HG03378 (cell line): ENCODE measurements around the gene CST6.
"Not testable (repeated sequence)": the region's sequence is repeated elsewhere in the genome, so short reads cannot be mapped to it uniquely, and the experiment has no call there.

Experiments used
- ATAC-seq: cut with Tn5 transposase; IDR thresholded peaks from one replicate; pipeline ENCODE4 v1.9.1; 2021; ENCODE audit warnings: mild to moderate bottlenecking, moderate library complexity; ENCODE audit not compliant: unreplicated experiment

The CST6 gene

DNA sequence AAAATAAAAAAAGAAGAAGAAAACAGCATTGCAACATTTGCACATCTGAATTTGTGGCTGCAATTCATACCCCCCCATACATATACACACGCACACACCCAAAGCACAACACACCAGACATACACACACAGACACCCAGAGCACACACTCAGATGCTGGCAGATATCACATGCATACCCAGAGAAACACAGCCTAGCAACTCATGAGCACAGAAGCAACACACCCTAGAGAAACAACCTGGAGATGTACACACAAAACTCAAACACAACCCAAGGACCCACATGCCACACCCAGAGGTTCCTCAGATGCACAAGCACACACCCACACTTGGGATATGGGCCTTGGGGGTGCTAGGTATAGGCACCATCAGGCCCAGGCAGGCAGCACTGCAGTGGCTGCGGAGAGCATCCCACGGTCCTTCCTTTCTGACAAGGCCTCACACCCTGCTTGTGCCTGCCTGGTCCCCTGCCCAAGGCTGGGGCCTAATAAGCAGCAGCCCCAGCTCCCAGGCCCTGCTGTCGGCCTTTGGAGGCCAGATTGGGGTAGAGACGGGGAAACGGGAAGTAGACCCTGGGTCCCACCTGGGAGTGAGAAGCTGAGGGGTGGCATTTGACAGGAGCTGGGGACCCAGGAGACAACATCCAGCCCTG is 3.1 kb downstream of the CST6 start:
- ATAC-seq = no peak

DNA sequence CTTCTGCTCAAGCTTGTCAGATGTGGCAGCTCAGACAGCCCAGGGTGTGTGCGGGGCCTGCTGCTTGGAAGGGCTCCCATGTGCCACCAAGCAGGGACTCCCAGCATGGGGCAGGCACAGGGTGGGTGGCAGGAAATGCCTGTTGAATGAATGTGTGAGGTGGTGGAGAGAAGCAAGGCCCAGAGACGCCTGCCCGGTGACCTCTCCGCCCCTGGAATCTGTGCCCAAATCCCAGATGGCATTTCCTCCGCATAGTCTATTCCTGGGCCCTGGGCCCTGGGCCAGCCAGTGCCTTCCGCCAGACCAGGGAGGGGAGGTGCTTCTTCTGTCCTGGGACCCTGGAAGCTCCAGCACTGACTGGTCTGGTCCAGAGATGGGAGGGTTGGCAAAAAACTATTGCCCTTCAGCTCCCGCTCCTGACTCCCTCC is 3.7 kb downstream of the CST6 start:
- no peak for ATAC-seq

DNA sequence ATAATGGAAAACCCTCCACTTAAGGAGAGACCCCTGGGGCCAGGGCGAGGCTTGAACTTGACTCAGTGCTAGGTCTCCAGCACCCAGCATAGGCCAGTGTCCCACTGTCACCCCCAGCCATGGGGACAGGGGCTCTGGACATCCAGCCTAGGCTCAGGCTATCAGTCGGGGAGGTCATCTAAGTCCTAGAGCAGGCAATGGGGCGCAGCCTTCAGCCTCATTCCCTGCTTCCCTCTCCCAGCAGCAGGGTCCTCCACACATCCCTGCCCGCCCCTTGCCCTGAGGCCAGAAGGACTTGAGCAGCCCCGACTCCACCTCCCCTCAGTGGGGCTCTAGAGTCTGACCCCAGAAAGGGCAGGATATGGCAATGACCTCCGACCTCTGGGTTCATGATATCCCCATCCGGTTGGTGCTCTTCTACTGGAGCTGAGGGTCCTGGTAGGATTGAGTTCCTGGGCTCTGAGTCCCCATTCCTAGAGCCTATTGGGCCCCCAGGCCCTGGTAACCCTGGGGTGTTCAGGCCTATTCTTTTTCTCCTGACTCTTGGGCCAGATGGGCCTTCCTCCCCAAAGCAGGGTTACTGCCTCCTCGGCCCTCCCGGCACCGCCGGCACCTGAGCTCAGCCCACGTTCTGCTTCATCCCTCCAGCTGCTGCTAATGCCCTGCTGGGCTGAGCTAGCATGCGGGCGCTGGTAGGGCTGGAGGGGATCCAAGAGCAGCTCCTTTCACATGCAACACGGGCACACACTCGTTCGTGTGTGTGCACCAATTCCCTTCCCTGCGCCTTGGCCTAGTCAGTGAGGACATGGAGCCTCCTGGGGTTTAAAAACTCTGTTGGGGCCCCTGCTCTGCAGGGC is 4.4 kb downstream of the CST6 start:
- no peak for ATAC-seq

DNA sequence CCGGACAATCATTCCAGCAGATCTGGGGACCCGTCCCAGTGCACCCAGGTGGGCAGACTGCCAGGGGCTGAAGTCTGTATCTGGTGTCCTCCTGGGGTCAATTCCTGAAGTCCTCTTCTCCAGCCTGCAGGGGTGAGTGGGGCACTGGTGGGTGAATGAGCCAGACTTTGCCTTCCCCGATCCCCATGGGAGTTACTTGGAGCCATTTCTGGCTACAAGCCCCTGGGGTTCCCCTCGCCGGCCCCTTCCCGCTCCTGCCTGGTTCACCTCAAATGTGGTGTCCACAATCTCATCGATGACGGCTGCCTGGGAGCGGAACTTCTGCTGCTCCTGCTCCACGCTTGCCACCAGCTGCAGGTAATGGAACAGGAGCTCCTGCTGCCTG is 5.0 kb downstream of the CST6 start:
- no peak for ATAC-seq

DNA sequence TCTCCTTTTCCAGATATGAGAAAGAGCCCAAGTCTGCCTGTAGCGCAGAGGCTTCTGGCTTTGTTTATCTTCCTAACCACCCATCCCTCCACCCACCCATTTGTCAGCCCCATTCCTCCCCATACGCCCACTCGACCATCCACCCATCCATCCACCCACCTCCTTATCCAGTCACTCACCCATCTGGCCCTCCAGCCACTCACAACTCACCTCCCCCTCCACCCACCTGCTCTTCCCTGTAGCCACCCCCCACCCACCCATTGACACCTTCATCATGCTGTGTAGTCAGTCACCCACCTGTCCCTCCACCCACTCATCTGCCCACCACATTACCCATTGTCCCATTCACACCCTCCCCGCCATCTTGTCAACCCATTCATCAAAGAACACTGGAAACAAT is 5.5 kb downstream of the CST6 start:
- no peak for ATAC-seq

DNA sequence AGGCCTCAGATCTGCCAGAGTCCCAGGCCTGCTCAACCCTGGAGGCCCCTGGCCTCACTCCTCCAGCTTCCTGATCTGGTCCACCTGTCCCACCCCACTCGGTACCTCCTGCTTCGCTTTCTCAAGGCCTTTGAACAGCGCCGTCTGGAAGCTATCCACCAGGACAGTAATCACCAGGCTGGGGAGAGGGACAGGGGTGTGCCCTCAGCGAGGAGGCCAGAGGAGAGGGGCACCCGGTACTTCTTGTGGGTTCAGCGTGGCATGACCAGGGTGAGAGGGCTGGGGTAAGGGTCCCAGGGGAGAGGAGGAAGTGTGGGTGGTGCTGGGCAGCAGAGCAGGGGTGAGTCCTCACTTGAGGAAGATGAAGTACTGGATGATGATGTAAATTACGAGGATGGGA is 8.4 kb downstream of the CST6 start:
- ATAC-seq = no peak

DNA sequence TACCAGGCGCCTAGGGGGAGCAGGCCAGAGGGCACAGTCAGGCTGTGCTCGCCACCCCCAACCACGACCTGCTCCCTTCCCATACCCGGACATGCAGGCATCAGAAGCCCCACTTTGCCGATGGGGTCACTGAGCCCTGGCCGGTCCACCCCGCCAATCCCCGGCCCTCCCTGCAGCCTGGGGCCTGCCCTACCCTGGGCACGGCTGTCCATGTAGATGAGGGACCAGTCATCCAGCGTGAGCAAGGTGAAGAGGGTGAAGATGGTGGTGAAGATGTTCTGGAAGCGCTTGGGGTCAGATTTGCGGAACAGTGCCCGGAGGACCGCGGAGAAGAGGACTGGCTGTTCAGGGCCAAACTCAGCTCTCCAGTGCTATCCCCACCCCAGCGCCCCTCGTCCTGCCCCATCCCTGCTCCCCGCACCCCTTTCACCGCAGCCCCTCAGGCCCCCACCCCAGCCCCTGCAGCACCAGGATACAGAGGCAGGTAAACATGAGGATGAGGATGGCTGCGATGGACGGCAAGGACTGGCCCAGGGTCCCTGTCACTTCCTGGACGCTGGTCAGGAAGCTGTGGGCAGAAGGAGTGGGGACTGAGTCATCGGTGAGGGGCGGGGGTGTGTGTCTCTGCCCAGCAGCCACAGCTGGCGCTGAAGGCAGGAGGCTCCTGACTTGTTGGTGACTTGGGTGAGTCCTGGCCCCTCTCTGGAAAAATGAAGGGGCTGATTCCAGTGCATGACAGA is 9.0 kb downstream of the CST6 start:
- no peak for ATAC-seq

DNA sequence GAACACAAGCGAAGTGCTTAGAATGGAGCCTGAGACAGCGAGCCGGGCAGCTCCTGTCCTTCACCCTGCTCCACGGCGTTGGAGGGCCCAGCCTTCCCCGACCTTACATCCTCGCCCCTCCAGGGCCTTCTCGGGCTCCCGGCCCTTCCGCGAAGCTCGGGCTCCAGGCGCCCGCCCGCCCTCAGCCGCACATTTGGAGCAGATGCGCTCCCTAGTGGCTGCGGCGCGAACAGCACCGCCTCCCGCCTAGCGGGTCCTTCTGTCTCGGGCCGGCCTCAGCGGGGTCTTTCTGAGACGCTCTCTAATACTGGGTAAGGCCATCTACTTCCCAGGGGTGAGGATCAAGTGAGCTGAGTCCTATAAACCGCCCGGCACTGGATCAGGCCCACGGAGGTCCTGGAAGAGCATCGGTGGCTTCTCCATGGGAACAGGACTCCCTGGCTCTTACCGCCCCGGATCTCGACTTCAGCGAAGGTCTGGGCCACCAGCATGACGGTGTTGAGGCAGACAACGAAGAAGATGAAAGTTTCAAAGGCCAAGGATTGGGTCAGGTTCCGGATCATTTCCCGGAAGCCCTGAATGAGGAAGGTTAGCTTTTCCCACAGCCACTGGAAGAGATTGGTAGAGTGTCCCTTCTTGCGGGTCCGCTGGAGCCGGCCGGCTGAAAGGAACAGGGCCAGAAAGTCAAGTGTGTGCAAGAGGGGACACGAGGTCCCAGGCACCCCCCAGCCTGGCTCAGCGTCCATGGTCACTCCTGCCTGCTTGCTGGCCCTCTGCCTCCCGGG is 10.8 kb downstream of the CST6 start:
- no peak for ATAC-seq

DNA sequence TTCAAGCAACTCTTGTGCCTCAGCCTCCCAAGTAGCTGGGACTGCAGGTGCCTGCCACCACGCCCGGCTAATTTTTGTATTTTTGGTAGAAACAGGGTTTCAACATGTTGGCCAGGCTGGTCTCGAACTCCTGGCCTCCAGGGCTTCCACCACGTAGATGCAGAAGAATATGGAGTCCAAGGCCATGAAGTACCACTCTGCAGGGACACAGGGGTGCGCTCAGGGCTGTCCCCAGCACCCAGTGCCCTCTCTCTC is 11.3 kb downstream of the CST6 start:
- ATAC-seq = not testable (repeated sequence)

DNA sequence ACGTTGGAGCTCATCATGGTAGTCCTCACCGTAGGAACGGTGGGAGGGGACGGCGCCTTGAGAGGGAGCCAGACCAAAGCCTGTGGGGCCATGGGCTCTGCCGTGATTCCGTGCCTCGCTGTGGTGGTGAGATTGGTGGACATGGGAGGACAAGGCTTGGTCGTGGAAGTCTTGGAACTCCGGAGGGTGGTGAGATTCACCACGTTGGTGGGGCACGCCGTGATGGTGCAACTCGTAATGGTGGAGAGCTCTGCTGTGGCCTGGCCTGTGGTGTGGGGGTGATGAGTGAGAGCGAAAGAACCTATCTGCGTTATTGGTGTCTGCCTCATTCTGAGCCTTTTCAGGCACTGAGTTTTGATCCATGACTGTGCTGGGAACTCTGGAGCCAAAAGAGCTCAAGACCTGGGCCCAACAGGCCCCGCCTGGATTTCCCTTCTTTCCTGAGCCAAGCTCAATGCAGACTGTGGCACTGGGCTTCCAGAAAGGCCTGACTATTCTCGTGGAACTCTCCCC is 14.3 kb downstream of the CST6 start, which contains the start of gene CATSPER1:
CATSPER1 (minus strand) TSS at position 463 of the 513 bp plus-strand sequence; CDS start at position 363, 100 bp downstream.
- no peak for ATAC-seq

DNA sequence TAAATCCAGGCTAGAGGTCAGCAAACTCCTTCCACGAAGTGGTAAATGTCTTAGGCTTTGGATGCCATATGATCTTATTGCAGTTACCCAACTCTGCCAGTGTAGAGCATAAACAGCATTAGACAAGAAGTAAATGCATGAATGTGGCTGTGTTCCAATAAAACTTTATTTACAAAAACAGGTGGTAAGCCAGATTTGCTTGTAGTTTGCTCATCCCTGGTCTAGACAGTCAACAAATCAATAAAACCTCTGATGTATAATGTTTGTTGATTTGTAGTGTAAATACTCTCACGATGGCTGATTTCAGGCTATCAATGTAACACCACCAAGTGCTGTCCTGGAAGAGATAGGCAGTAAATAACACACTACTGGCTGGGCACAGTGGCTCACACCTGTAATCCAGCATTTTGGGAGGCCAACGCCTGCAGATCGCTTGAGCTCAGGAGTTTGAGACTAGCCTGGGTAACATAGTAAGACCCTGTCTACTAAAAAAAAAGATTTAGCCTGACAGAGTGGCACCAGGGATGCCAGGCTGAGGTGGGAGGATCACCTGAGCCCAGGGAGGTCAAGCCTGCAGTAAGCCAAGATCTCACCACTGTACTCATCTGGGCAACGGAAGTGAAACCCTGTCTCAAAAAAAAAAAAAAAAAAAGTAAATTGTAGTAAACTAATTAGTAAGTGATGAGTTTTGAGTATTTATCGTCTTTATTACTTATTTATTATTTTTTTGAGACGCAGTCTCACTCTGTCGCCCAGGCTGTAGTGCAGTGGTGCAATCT is 21.3 kb downstream of the CST6 start:
- ATAC-seq = no peak

DNA sequence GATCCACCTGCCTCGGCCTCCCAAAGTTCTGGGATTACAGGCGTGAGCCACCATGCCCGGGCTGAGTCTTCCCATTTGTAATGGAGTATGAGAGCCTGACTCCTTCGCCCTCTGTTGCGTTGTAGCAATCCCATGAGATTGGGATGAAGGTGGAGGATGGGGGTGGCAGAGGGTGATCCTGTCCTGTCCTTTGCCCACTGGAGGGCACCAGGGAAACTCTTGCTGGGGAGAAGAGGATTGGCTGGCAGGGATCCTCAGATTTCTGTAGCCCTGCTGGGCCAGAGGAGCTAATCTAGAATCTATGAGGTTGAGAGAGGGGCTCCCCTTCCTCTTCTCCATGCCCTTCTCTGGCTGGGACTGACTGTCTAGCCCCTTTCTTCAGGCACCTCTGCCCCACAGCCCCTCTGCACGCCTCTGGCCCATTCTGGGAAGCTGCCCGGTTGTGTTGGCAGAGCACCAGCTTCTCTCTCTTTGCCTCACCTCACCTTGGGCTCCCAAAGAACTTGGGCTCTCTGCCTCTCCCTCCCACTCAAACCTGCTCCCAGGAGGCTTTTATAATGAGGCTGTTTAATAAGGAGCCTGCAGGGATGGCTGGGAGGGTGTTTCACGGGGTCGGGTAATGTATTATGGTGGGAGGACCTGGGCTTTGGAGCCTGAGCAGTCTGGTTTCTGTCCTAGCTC is 24.0 kb downstream of the CST6 start:
- no peak for ATAC-seq

DNA sequence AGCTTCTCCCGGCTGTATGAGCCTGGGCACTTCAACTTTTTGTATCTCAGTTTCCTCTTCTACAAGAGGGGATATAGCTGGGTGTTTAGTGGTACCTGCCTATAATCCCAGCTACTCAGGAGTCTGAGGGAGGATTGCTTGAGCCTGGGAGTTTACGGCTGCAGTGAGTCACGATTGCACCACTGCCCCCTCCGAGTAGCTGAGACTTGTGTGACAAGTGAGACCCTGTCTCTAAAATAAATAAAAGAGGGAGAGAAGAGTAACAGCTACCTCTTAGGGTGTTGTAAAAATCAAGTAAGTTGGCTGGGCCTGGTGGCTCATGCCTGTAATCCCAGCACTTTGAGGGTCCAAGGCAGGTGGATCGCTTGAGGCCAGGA is 24.5 kb downstream of the CST6 start:
- ATAC-seq = no peak

DNA sequence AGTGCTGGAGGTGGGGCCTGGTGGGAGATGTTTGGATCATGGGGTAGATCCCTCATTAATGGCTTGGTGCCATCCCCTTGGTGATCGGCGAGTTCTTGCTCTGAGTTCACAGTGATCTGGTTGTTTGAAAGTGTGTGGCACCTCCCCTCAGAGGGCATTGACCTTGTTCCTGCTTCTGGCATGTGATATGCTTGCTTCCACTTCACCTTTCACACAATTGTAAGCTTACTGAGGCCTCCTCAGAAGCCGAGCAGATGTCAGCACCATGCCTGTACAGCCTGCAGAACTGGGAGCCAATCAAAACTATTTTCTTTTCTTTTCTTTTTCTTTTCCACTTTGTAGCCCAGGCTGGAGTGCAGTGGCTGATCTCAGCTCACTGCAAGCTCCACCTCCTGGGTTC is 25.5 kb downstream of the CST6 start:
- no peak for ATAC-seq

DNA sequence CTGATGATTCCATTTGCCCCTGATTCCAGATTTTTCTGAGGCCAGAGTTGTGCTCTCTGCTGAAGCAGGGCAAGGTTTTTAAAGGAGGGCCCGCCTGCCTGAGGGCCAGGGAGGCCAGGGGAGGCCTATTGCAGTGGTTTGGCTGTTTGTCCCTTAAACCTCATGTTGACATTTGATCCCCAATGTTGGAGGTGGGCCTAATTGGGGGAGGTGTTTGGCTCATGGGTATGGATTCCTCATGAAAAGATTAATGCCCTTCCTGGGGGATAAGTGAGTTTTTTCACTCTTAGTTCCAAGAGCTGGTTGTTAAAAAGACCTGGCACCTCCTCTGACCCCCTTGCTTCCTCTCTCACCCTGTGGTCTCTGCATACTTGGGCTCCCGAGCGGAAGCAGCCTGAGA is 28.0 kb downstream of the CST6 start:
- ATAC-seq = no peak

DNA sequence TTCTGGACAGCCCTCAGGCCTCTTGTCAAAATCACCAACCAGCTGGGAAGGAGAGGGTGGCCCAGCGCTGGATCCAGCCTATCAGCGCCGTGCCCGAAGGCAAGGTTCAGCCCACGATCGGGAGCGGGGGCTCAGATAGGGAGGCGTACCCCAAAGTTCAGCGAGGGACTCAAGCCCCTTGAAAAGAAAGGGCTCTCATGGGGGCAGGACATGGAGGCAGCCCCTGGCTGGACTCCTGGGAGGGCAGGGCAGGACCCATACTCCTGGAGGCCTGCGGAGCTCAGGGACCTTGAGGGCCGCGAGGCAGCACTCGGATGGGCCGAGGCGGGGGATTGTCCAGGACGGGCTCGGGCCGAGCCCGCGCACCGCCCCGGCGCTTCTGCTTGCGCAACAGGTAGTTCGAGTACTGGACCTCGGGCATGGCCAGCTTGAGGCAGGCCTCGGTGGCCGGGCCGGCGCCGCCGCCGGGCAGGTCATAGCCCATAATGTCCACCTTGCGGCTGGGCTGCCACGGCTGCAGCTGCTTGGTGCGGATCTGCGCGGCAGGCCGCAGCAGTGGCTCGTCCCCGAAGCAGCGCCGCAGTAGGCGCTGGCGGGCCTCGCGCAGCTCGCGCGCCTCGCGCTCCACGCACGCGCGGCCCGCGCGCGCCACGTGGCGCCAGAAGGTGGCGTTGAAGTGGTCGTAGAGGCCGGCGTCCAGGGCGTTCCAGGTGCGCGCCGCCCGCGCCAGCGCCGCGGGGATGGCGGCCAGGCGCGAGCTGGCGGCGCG is 30.6 kb downstream of the CST6 start:
- no peak for ATAC-seq

DNA sequence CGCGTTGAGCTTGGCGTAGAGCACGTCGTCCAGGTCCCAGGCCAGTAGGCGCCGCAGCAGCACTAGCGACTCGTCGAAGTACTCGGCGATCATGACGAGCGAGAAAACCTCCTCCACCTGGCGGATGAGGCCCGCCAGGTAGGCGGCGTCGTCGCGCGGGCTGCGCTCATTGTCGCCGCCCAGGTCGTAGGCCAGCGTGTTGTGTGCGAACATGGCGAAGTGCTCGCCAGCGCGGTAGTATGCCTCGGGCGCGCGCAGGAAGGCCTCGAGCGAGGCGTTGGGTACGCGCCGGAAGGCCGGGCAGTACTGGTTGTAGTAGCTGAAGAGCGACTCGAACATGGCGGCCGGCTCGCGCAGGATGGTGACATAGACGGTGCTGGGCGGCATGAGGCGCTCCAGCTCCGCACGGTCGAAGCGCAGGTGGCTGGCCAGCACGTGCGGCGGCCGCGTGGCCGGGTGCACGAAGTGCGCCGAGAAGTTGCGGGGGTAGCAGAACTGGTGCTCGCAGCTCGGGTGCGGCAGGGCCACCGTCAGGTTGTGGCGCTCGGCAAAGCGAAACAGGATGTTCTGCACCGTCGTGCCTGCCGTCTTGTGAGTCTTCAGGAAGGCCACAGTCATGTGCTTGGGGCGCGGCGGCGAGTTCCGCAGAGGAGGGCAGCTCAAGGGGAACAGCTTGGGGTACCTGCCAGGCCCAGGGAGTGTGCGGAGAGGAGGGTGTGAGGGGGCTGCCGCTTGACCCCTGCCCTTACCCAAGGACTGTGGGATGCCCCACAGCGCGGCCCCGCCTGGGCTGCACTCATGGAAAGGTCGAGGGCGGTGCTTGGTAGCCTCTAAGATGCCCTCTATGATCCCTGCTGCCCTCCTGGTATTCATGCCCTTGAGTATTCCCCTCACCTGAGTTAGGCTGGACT is 31.4 kb downstream of the CST6 start:
- no peak for ATAC-seq

DNA sequence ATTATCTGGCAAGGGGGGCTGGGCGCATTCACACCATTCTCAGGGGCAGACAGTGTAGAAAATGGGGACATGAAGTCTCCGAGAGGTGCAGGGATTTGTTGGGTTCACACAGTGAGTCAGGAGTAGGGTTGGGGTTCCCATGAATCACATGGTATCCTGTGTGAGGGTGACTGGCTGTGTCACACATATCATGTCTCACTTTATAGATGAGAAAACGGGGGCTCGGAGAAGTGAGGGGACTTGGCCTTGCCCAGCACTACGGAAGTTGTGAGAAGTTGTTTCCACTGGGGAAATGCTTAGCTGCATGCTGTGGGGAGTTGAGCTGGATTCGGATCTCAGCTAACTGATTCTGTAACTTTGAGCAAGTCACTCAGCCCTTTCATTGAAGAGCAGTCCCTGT is 32.9 kb downstream of the CST6 start:
- no peak for ATAC-seq
